ENCODE results near the gene SLAMF9.

SLAMF9 gene

GRCh38 chr1:159960721-159961381 is 6.8 kb upstream of the SLAMF9 start:
- Histone ChIP-seq H2AFZ (ENCODE audit: low read depth, low read length) (no peak overlapping the region), H3K4me3 (ENCODE audit: low read length) (no peak overlapping the region), H3K36me3 (replicated peaks; ENCODE audit: low read depth, low read length) (no peaks in the 10 kb centered on the region), H3K27ac (ENCODE audit: low read length) (no peak overlapping the region), H3K27me3 (ENCODE audit: low read depth, low read length) (no peaks in the 10 kb centered on the region), H3K4me2 (ENCODE audit: low read length) (peak overlapping the region; percentile 2; the same call in 1 of the 2 replicates), H3K79me2 (ENCODE audit: low read length) (no peaks in the 10 kb centered on the region), H3K4me1 (ENCODE audit: low read length) (peaks cover 50% of the 10 kb centered on the region), H4K20me1 (ENCODE audit: insufficient read depth, low read length) (no peaks in the 10 kb centered on the region), H3K9me3 (ENCODE audit: insufficient read depth, low read length) (no peaks in the 10 kb centered on the region), H3K9ac (ENCODE audit: low read length) (no peak overlapping the region)
- no peak for TF ChIP-seq EZH2phosphoT487 (IDR thresholded peaks at IDR 0.05; ENCODE audit: low read depth)
- TF ChIP-seq, protein P1, sequence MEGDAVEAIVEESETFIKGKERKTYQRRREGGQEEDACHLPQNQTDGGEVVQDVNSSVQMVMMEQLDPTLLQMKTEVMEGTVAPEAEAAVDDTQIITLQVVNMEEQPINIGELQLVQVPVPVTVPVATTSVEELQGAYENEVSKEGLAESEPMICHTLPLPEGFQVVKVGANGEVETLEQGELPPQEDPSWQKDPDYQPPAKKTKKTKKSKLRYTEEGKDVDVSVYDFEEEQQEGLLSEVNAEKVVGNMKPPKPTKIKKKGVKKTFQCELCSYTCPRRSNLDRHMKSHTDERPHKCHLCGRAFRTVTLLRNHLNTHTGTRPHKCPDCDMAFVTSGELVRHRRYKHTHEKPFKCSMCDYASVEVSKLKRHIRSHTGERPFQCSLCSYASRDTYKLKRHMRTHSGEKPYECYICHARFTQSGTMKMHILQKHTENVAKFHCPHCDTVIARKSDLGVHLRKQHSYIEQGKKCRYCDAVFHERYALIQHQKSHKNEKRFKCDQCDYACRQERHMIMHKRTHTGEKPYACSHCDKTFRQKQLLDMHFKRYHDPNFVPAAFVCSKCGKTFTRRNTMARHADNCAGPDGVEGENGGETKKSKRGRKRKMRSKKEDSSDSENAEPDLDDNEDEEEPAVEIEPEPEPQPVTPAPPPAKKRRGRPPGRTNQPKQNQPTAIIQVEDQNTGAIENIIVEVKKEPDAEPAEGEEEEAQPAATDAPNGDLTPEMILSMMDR (IDR thresholded peaks at IDR 0.05; ENCODE audit: low read depth, low read length) = no peak

- no peak for TF ChIP-seq EZH2phosphoT487 (IDR thresholded peaks at IDR 0.05; ENCODE audit: low read depth)
- TF ChIP-seq, protein P1 (IDR thresholded peaks at IDR 0.05; ENCODE audit: low read depth, low read length) = no peak
- no peaks in the 10 kb centered on the region for H3K36me3 ChIP-seq (replicated peaks; ENCODE audit: low read depth, low read length)
- no peaks in the 10 kb centered on the region for H3K27me3 ChIP-seq (ENCODE audit: low read depth, low read length)
- H3K4me3 ChIP-seq (ENCODE audit: low read length) = peak overlapping the region; percentile 49; the same call in 1 of the 2 replicates
- no peaks in the 10 kb centered on the region for H3K9me3 ChIP-seq (ENCODE audit: insufficient read depth, low read length)
- no peaks in the 10 kb centered on the region for H4K20me1 ChIP-seq (ENCODE audit: insufficient read depth, low read length)
- H3K79me2 ChIP-seq (ENCODE audit: low read length) = no peaks in the 10 kb centered on the region
- H3K27ac ChIP-seq (ENCODE audit: low read length) = peak overlapping the region; percentile 91
- peak overlapping the region; percentile 62 for H3K4me2 ChIP-seq (ENCODE audit: low read length)
- peaks cover 52% of the 10 kb centered on the region for H3K4me1 ChIP-seq (ENCODE audit: low read length)
- H3K9ac ChIP-seq (ENCODE audit: low read length) = peak overlapping the region; percentile 59; the same call in 1 of the 2 replicates
- H2AFZ ChIP-seq (ENCODE audit: low read depth, low read length) = no peak overlapping the region
Observed at GRCh38 chr1:159959451-159959850, 5.4 kb upstream of the SLAMF9 start.

DNA sequence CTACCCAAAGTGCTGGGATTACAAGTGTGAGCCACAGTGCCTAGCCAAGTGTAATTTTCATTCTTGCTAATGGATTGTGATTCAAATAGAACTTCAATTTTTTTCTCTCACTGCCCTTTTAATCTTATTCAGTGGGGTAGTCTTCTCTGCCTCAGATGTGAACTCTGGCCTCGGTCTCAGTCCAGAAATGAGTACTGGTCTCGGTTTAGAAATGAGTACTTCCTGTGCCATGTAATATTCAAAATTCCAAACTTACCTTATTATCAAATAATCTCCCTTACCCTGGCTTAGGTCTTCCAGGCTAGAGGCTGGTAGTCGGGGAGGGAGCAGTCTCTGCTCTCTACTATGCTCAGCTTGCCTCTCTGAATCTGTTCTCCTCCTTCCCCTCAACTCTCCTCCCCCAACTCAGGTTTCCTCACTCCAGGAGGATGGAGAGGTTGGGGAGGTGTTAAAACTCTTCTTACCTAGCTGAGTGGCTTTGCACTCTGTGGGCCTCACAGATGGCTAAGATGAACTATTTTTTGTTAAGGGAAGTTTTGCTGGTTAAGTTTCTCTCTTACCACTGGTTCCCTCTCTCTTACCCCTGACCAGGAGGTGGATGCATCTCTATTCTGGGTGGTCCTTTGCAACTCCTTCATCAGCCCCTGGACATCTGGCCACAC is 4.8 kb upstream of the SLAMF9 start:
- H3K9me3 ChIP-seq (ENCODE audit: insufficient read depth, low read length) = no peaks in the 10 kb centered on the region
- H3K4me3 ChIP-seq (ENCODE audit: low read length) = peak overlapping the region; percentile 49
- H3K27ac ChIP-seq (ENCODE audit: low read length) = peak overlapping the region; percentile 91
- H2AFZ ChIP-seq (ENCODE audit: low read depth, low read length) = 0 out of 2 replicates have a peak overlapping the region, but pooled peaks have one; percentile 7
- H4K20me1 ChIP-seq (ENCODE audit: insufficient read depth, low read length) = no peaks in the 10 kb centered on the region
- peak overlapping the region; percentile 62 for H3K4me2 ChIP-seq (ENCODE audit: low read length)
- no peaks in the 10 kb centered on the region for H3K79me2 ChIP-seq (ENCODE audit: low read length)
- peaks cover 58% of the 10 kb centered on the region for H3K4me1 ChIP-seq (ENCODE audit: low read length)
- no peak for TF ChIP-seq EZH2phosphoT487 (IDR thresholded peaks at IDR 0.05; ENCODE audit: low read depth)
- TF ChIP-seq, protein P1 (IDR thresholded peaks at IDR 0.05; ENCODE audit: low read depth, low read length) = no peak
- no peaks in the 10 kb centered on the region for H3K27me3 ChIP-seq (ENCODE audit: low read depth, low read length)
- H3K9ac ChIP-seq (ENCODE audit: low read length) = peak overlapping the region; percentile 59
- no peaks in the 10 kb centered on the region for H3K36me3 ChIP-seq (replicated peaks; ENCODE audit: low read depth, low read length)

- peak overlapping the region; percentile 62 for H3K4me2 ChIP-seq (ENCODE audit: low read length)
- no peaks in the 10 kb centered on the region for H4K20me1 ChIP-seq (ENCODE audit: insufficient read depth, low read length)
- 0 out of 2 replicates have a peak, but pooled peaks cover 4% of the 10 kb centered on the region for H3K27me3 ChIP-seq (ENCODE audit: low read depth, low read length)
- no peak overlapping the region for H3K4me3 ChIP-seq (ENCODE audit: low read length)
- no peak overlapping the region; the same call in 1 of the 2 replicates for H3K9ac ChIP-seq (ENCODE audit: low read length)
- H3K27ac ChIP-seq (ENCODE audit: low read length) = peak overlapping the region; percentile 91
- H3K79me2 ChIP-seq (ENCODE audit: low read length) = no peaks in the 10 kb centered on the region
- H3K4me1 ChIP-seq (ENCODE audit: low read length) = peaks cover 56% of the 10 kb centered on the region
- H2AFZ ChIP-seq (ENCODE audit: low read depth, low read length) = no peak overlapping the region
- H3K36me3 ChIP-seq (replicated peaks; ENCODE audit: low read depth, low read length) = no peaks in the 10 kb centered on the region
- no peaks in the 10 kb centered on the region for H3K9me3 ChIP-seq (ENCODE audit: insufficient read depth, low read length)
- TF ChIP-seq, protein P1 (IDR thresholded peaks at IDR 0.05; ENCODE audit: low read depth, low read length) = no peak
- no peak for TF ChIP-seq EZH2phosphoT487 (IDR thresholded peaks at IDR 0.05; ENCODE audit: low read depth)
Observed at GRCh38 chr1:159957824-159958268, 3.8 kb upstream of the SLAMF9 start.

Measured in OCI-LY3 (cell line).